ENCODE measurements around the gene GOLGA8S.
"Not testable (repeated sequence)": the region's sequence is repeated elsewhere in the genome, so short reads cannot be mapped to it uniquely, and the experiment has no call there.

The GOLGA8S gene

GRCh38 chr15:23399207-23399606 is 44.7 kb downstream of the GOLGA8S start:
- not testable (repeated sequence) for DNase-seq

DNA sequence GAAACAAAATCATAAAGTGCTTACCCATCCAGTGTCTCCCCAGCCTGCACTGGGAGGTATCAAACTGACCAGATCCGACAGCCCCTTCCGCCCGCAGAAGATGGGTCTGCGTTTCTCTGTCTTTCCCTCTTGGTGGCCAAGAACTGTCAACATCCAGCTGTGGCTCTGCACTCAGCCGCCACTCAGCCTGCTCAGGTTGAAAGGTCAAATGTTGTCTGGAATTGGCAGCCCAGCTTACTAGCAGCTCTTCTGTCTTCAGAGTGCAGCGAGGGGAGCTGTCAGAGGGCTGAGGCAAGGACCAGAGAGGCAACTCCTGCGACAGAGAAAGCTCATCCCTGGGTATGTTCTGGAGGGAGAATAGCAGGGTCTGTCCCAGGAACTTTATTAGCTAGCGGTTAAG is 47.1 kb downstream of the GOLGA8S start:
- no peak for DNase-seq

DNA sequence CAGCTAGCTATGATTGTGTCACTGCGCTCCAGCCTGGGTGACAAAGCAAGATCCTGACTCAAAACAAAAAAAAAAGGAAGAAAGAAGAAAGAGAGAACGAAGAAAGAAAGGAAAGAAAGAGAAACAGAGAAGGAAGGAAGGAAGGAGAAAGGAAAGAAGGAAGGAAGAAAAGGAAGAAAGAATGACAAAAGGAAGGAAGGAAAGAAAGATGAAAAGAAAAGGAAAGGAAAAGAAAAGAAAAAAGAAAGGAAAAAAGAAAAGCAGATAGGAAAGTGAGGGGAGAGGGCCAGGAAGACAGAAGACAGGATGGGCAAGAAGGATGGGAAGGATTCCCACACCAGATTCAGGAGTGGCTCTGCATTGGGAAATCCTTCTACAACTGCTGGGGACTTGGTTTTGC is 47.6 kb downstream of the GOLGA8S start:
- no peak for DNase-seq

DNA sequence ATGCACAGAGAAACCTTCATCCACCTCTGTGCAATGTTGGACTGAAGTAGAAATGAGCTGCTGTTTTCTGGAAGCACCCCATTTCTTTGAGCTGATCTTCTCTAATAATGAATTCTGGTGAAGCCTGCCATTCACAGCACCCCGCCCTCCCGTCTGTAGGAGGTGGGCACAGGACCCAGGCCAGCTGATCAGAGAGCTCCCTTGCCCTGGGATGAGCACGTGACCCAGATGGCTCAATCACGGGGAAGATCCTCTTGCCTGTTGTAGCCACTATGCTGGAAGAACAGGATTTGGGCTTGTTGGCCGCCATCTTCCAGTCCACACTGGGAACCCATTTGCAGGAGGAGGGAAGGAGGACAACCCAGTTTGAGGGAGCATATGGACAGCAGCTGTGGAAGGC is 48.0 kb downstream of the GOLGA8S start:
- no peak for DNase-seq

GRCh38 chr15:23403550-23403949 is 49.0 kb downstream of the GOLGA8S start:
- no peak for DNase-seq

DNA sequence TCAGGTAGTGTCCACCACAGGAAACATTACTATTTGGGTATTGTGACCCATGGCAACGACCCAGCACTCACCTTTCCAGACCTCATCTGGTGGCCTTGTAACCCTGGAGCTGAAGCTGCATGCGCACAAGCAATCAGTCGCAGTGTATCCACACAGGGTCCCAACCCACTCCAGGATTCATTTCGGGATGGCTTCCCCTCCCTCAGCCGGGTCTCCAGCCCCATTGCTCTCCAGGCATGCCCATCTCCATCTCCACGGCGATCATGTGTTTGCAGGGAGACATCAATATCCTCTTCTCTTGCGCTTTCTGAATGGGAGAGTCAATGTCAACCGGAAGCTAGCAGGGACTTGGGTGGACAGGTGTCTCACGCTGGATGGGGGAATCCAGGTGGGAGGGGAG is 57.3 kb downstream of the GOLGA8S start:
- DNase-seq = no peak

DNA sequence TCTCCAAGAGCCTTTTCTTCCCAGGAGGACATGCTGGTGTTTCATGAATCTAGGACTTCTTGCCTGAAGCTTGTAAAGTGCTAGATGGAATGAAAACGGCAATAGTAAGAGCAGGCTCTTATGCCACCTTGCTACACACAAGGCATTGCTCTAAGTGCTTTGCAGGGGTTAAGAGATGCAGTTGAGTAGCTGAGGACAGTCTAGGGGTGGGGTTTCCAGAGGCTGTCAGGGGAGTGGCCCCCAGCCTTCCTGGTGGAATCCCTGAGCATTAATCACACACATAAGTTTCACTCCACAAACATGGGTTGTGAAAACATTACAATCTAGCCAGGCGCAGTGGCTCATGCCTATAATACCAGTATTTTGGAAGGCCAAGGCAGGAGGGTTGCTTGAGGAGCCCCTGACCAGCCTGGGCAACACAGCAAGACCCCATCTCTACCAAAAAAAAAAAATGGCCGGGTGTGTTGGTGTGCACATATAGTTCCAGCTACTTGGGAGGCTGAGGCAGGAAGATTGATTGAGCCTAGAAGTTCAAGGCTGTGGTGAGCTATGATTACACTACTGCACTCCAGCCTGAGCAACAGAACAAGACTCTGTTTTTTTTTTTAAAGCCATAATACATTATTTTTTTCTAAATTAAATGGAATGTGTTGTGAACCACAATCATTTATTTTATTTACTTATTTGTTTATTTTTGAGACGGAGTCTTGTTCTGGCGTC is 58.5 kb downstream of the GOLGA8S start:
- not testable (repeated sequence) for DNase-seq

Data from NCI-H1930 (cell line).